GM19397 (cell line): ENCODE measurements around the gene SNAPC4.

Source experiments
- ATAC-seq: cut with Tn5 transposase; IDR thresholded peaks from one replicate; pipeline ENCODE4 v1.9.1; 2021; ENCODE audit warnings: mild to moderate bottlenecking, moderate library complexity; ENCODE audit not compliant: unreplicated experiment

Gene SNAPC4

GRCh38 chr9:136393531-136393930 lies 6.4 kb downstream of the SNAPC4 start:
- ATAC-seq, result no peak

GRCh38 chr9:136392538-136393449 lies 7.2 kb downstream of the SNAPC4 start:
- no peak for ATAC-seq

- ATAC-seq, result no peak
Observed at GRCh38 chr9:136391737-136392537, 8.0 kb downstream of the SNAPC4 start.

GRCh38 chr9:136389396-136389795 lies 10.6 kb downstream of the SNAPC4 start:
- ATAC-seq, result no peak

- no peak for ATAC-seq
Observed at GRCh38 chr9:136387217-136387616, 12.8 kb downstream of the SNAPC4 start.

- no peak for ATAC-seq
Observed at GRCh38 chr9:136386018-136386417, 14.0 kb downstream of the SNAPC4 start.

- ATAC-seq, result no peak
Observed at GRCh38 chr9:136385015-136385414, 15.0 kb downstream of the SNAPC4 start.

GRCh38 chr9:136383436-136383835 lies 16.5 kb downstream of the SNAPC4 start:
- no peak for ATAC-seq

- ATAC-seq, result no peak
Observed at GRCh38 chr9:136381966-136382513, 17.9 kb downstream of the SNAPC4 start.

GRCh38 chr9:136381311-136381710 lies 18.7 kb downstream of the SNAPC4 start:
- ATAC-seq, result no peak

- ATAC-seq, result no peak
Observed at GRCh38 chr9:136380381-136380780, 19.6 kb downstream of the SNAPC4 start.

- no peak for ATAC-seq
Observed at GRCh38 chr9:136379891-136380290, 20.1 kb downstream of the SNAPC4 start.

- no peak for ATAC-seq
Observed at GRCh38 chr9:136379401-136379800, 20.6 kb downstream of the SNAPC4 start.

GRCh38 chr9:136379003-136379287 lies 21.0 kb downstream of the SNAPC4 start:
- no peak for ATAC-seq

- no peak for ATAC-seq
Observed at GRCh38 chr9:136378170-136379002, 21.6 kb downstream of the SNAPC4 start.

GRCh38 chr9:136377341-136378169 lies 22.4 kb downstream of the SNAPC4 start:
- ATAC-seq, result no peak

GRCh38 chr9:136376457-136376856 lies 23.5 kb downstream of the SNAPC4 start:
- no peak for ATAC-seq

GRCh38 chr9:136375096-136375495 lies 24.9 kb downstream of the SNAPC4 start:
- ATAC-seq, result no peak

GRCh38 chr9:136374183-136374575 lies 25.8 kb downstream of the SNAPC4 start:
- ATAC-seq, result no peak
